H1 (cell line): ENCODE results near the gene TBC1D16. TPM values are rescaled to one million over a fixed set of nuclear protein-coding genes. Genes with fewer than 3 reads are reported as not detected.
A peak's percentile ranks its signal among the peaks of the same experiment; 100 is the strongest.

Experiments
- CTCF ChIA-PET: fragments of 300-600 bp; sonication (Branson Sonifier 250); formaldehyde crosslinking; loops from one replicate; lab custom pipeline; 2021; ENCODE audit not compliant: partially characterized antibody; lab: Charles Lee
- POLR2A ChIA-PET: fragments of 300-600 bp; sonication (Branson Sonifier 250); formaldehyde crosslinking; loops from one replicate; lab custom pipeline; 2021; ENCODE audit warnings: inconsistent platforms; ENCODE audit not compliant: partially characterized antibody; lab: Charles Lee
- DNase-seq, 2 experiments: peaks; one replicate each; pipeline versions ENCODE4 v3.0.0 to v3.0.0-alpha.2; 2010 to 2022; ENCODE audit warnings: low spot score in 2 of 2, low read depth in 1 of 2, mixed read lengths in 1 of 2
- FAIRE-seq: peaks from 2 replicates; lab custom pipeline; 2011; peaks lifted over from hg19 to GRCh38; lab: Jason Lieb, UNC
- H2AFZ ChIP-seq: 2 replicates; pipeline ENCODE4 v1.8.1; 2012; ENCODE audit warnings: low read length, inconsistent platforms
- H2AK5ac ChIP-seq: 2 replicates; pipeline ENCODE4 v1.6.1; 2013; ENCODE audit warnings: low read depth, low read length
- H2BK120ac ChIP-seq: replicated peaks from 2 replicates; pipeline ENCODE3; 2013; ENCODE audit warnings: low read depth, low read length, inconsistent platforms
- H2BK12ac ChIP-seq: 2 replicates; pipeline ENCODE4 v1.6.1; 2013; ENCODE audit warnings: low read depth, low read length
- H2BK15ac ChIP-seq: 2 replicates; pipeline ENCODE4 v1.6.1; 2013; ENCODE audit warnings: low read length
- H2BK20ac ChIP-seq: 2 replicates; pipeline ENCODE4 v1.6.1; 2013; ENCODE audit warnings: low read length
- H2BK5ac ChIP-seq: 2 replicates; pipeline ENCODE4 v1.6.1; 2013; ENCODE audit warnings: low read depth, low read length
- H3K14ac ChIP-seq: 2 replicates; pipeline ENCODE4 v1.6.1; 2013; ENCODE audit warnings: inconsistent platforms; ENCODE audit not compliant: insufficient read length
- H3K18ac ChIP-seq: 2 replicates; pipeline ENCODE4 v1.6.1; 2013; ENCODE audit warnings: low read length; ENCODE audit errors: extremely low read depth
- H3K23ac ChIP-seq: 2 replicates; pipeline ENCODE4 v1.6.1; 2013; ENCODE audit warnings: inconsistent platforms; ENCODE audit not compliant: insufficient read length
- H3K23me2 ChIP-seq: 2 replicates; pipeline ENCODE4 v1.6.1; 2013; ENCODE audit warnings: low read depth, low read length
- H3K27ac ChIP-seq: 2 replicates; pipeline ENCODE4 v1.6.1; 2011; ENCODE audit warnings: low read depth, low read length, inconsistent platforms
- H3K27me3 ChIP-seq, 4 experiments: replicated peaks in 1 of 4; 1 replicate in 1 of 4; 2 replicates in 3 of 4; pipeline versions ENCODE4 v1.6.1 to v1.8.1; 2011 to 2013; ENCODE audit warnings: low read length in 3 of 4, mild to moderate bottlenecking in 3 of 4, inconsistent platforms in 2 of 4, mixed read lengths in 2 of 4, moderate library complexity in 1 of 4; ENCODE audit not compliant: control insufficient read depth in 3 of 4, insufficient read depth in 3 of 4; ENCODE audit errors: extremely low read depth in 1 of 4
- H3K36me3 ChIP-seq, 4 experiments: 2 replicates each; pipeline versions ENCODE4 v1.6.1 to v1.8.1; 2011 to 2013; ENCODE audit warnings: mild to moderate bottlenecking in 4 of 4, low read length in 3 of 4, moderate library complexity in 2 of 4, control low read depth in 1 of 4, inconsistent platforms in 1 of 4; ENCODE audit not compliant: insufficient read depth in 4 of 4, control insufficient read depth in 2 of 4
- H3K4ac ChIP-seq: replicated peaks from 2 replicates; pipeline ENCODE3; 2013; ENCODE audit warnings: low read length, low read depth, mixed read lengths, inconsistent platforms; ENCODE audit not compliant: insufficient read length
- H3K4me1 ChIP-seq, 4 experiments: replicated peaks in 1 of 4; 1 replicate in 1 of 4; 2 replicates in 3 of 4; pipeline versions ENCODE4 v1.6.1 to v1.8.1; 2011 to 2013; ENCODE audit warnings: low read length in 3 of 4, inconsistent platforms in 2 of 4, mixed read lengths in 1 of 4; ENCODE audit not compliant: insufficient read depth in 4 of 4, control insufficient read depth in 3 of 4
- H3K4me2 ChIP-seq, 2 experiments: 2 replicates each; pipeline versions ENCODE4 v1.6.1 to v1.8.1; 2011 to 2013; ENCODE audit warnings: low read depth in 2 of 2, low read length in 2 of 2, control low read depth in 1 of 2, inconsistent platforms in 1 of 2, mild to moderate bottlenecking in 1 of 2; ENCODE audit not compliant: insufficient read depth in 1 of 2
- H3K4me3 ChIP-seq, 4 experiments: fragments of 200-600, 300-600 bp in 1 of 4; sonication (generic), shearing (Covaris generic), sonication (Bioruptor Twin) in 1 of 4; 2 replicates each; pipeline versions ENCODE4 v1.5.1 to v1.8.1; 2011 to 2016; ENCODE audit warnings: low read length in 4 of 4, low read depth in 3 of 4, control low read depth in 2 of 4, inconsistent platforms in 2 of 4, mild to moderate bottlenecking in 2 of 4, mixed read lengths in 1 of 4, moderate library complexity in 1 of 4; ENCODE audit not compliant: insufficient read depth in 2 of 4; ENCODE audit errors: extremely low read depth in 1 of 4
- H3K56ac ChIP-seq: replicated peaks from 2 replicates; pipeline ENCODE3; 2013; ENCODE audit warnings: low read depth, mild to moderate bottlenecking, mixed read lengths, low read length, inconsistent platforms; ENCODE audit not compliant: insufficient read length
- H3K79me1 ChIP-seq: 2 replicates; pipeline ENCODE4 v1.6.1; 2013; ENCODE audit warnings: low read depth, low read length, control low read depth
- H3K79me2 ChIP-seq, 2 experiments: 2 replicates each; pipeline versions ENCODE4 v1.6.1 to v1.8.1; 2012 to 2013; ENCODE audit warnings: low read length in 2 of 2, mild to moderate bottlenecking in 2 of 2, inconsistent platforms in 1 of 2; ENCODE audit not compliant: insufficient read depth in 2 of 2, control insufficient read depth in 1 of 2
- H3K9ac ChIP-seq, 4 experiments: replicated peaks in 1 of 4; 1 replicate in 1 of 4; 2 replicates in 3 of 4; pipeline versions ENCODE4 v1.6.1 to v1.8.1; 2011 to 2013; ENCODE audit warnings: low read depth in 3 of 4, low read length in 3 of 4, control low read depth in 2 of 4, mild to moderate bottlenecking in 2 of 4, moderate library complexity in 2 of 4, inconsistent platforms in 1 of 4; ENCODE audit errors: extremely low read depth in 1 of 4
- H3K9me3 ChIP-seq, 2 experiments: 2 replicates each; pipeline versions ENCODE4 v1.6.1 to v1.8.1; 2012 to 2013; ENCODE audit warnings: mild to moderate bottlenecking in 2 of 2, moderate library complexity in 2 of 2, control low read depth in 1 of 2, inconsistent platforms in 1 of 2, low read depth in 1 of 2, low read length in 1 of 2, mixed read lengths in 1 of 2; ENCODE audit not compliant: insufficient read depth in 2 of 2
- H4K20me1 ChIP-seq, 2 experiments: replicated peaks in 1 of 2; 2 replicates each; pipeline versions ENCODE3 to v1.8.1; 2011 to 2013; ENCODE audit warnings: inconsistent platforms in 2 of 2, low read length in 2 of 2, mild to moderate bottlenecking in 1 of 2; ENCODE audit not compliant: insufficient read depth in 2 of 2, control insufficient read depth in 1 of 2
- H4K5ac ChIP-seq: 2 replicates; pipeline ENCODE4 v1.6.1; 2013; ENCODE audit warnings: low read length, low read depth, mixed read lengths, inconsistent platforms; ENCODE audit not compliant: insufficient read length
- H4K8ac ChIP-seq: 2 replicates; pipeline ENCODE4 v1.8.0; 2013; ENCODE audit warnings: mild to moderate bottlenecking, moderate library complexity, low read length, inconsistent platforms; ENCODE audit not compliant: insufficient read depth; ENCODE audit errors: extremely low read depth
- H4K91ac ChIP-seq: replicated peaks from 2 replicates; pipeline ENCODE3; 2013; ENCODE audit warnings: low read length, mixed read lengths, inconsistent platforms; ENCODE audit not compliant: insufficient read length
- ASH2L ChIP-seq: fragments of 200-600, 300-600 bp; sonication (generic); IDR thresholded peaks from one replicate; pipeline ENCODE4 v1.7.1; 2017; ENCODE audit warnings: low read length
- CBX8 ChIP-seq: fragments of 300-800, 300-1000 bp; sonication (generic); IDR thresholded peaks from 2 replicates; pipeline ENCODE4 v1.7.1; 2016; ENCODE audit warnings: low read depth, low read length, borderline replicate concordance
- CHD1 ChIP-seq: IDR thresholded peaks from 2 replicates; pipeline ENCODE4 v1.6.1; 2012; ENCODE audit warnings: low read depth, low read length, improper control_type of control experiment
- JUN ChIP-seq: IDR thresholded peaks from 2 replicates; pipeline ENCODE4 v1.6.1; 2011; ENCODE audit warnings: low read depth, mild to moderate bottlenecking, improper control_type of control experiment, low read length
- KDM4A ChIP-seq: IDR thresholded peaks from one replicate; pipeline ENCODE4 v1.7.1; 2012; ENCODE audit warnings: low read depth, mild to moderate bottlenecking, moderate library complexity, low read length, inconsistent platforms; ENCODE audit not compliant: severe bottlenecking
- SUZ12 ChIP-seq: fragments of 200-600 bp; sonication (generic); IDR thresholded peaks from 2 replicates; pipeline ENCODE4 v1.6.1; 2012; ENCODE audit warnings: mild to moderate bottlenecking, inconsistent platforms, low read length, moderate library complexity, mixed read lengths
- TCF12 ChIP-seq: IDR thresholded peaks from 2 replicates; pipeline ENCODE4 v1.6.1; 2011; ENCODE audit warnings: low read depth, mild to moderate bottlenecking, low read length
- WGBS, 2 experiments: shearing (Covaris generic) in 1 of 2; methylation state at CpG; one replicate each; pipeline versions ENCODE4 v1.1.6 to v1.1.7; 2013 to 2015; ENCODE audit warnings: low lambda C conversion rate in 2 of 2, mixed read lengths in 2 of 2, inconsistent platforms in 1 of 2, low coverage in 1 of 2, missing lambda C conversion rate in 1 of 2; ENCODE audit not compliant: insufficient replicate concordance in 2 of 2, insufficient coverage in 1 of 2, insufficient read length in 1 of 2; ENCODE audit errors: extremely low coverage in 1 of 2, missing lambda C conversion rate in 1 of 2; 5-methylcytosine and 5-hydroxymethylcytosine counted together
- polyA plus RNA-seq, 7 experiments: library from polyadenylated mRNA; depleted of rRNA in 3 of 7; stranded (reverse) in 5 of 7; unstranded in 2 of 7; fragments of >200 nt in 5 of 7; fragments of 200-250 nt in 2 of 7; gene quantifications; 1 replicate in 5 of 7; 2 replicates in 1 of 7; 4 replicates in 1 of 7; pipeline versions ENCODE4 v1.2.1 to v1.2.3, GENCODE V29; 2011 to 2013; ENCODE audit warnings: missing spikeins in 2 of 7, mixed read lengths in 2 of 7
- total RNA-seq: library from RNA; stranded (reverse); fragmentation: NEBNext Ultra II Directional; extraction: Animal tissue kit (Norgen Biotek cat#: 25700); gene quantifications from 2 replicates; pipeline ENCODE4 v1.2.1, GENCODE V29; 2021
- TF ChIP-seq, protein P1 (sequence below): IDR thresholded peaks from 2 replicates; pipeline ENCODE4 v1.6.1; 2011; ENCODE audit warnings: low read depth, mild to moderate bottlenecking, low read length; ENCODE audit not compliant: insufficient read depth

The TBC1D16 gene
- total and polyA plus RNA-seq, 2 of the 8 experiments (the other 6 are each of a cell fraction or from before 2014, with no cell fraction given), result 21.1 to 109 TPM

DNA sequence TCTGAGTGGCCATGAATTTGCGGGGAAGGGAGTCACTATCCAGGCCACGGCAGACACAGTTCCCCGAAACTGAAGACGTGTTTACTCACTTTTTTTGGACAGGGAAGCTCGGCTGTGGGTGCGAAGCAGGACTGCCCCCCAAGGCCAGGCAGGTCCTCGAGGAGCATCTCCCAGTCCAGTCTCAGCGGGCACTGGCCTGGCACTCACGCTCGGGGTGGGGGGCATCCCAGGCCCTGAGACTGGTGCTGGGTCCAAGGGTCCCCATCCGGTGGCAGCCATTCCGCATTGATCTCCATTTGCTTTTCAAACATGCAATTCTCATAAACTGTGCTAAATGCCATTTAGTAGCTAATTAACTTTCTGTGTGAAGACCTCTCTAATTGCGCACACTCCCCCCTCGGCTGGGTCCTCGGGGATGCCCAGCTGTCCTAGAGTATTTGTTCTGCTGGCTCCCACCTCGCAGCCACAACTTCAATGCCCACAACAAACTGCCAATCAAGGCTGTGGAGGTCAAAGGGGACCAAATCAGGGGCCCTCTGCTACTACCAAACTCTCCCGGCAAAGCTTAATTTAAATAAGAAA is 50.2 kb downstream of the TBC1D16 start:
- Histone ChIP-seq H2AFZ (no peak overlapping the region), H3K4me3 (no peak overlapping the region), H2BK12ac (no peak overlapping the region), H3K4ac (no peak overlapping the region)
- TF ChIP-seq, protein P1, sequence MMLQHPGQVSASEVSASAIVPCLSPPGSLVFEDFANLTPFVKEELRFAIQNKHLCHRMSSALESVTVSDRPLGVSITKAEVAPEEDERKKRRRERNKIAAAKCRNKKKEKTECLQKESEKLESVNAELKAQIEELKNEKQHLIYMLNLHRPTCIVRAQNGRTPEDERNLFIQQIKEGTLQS, result no peak
- no peak for TF ChIP-seq KDM4A
- TF ChIP-seq SUZ12, result no peak
- TF ChIP-seq ASH2L, result no peak
- TF ChIP-seq CHD1, result no peak
- no peak for TF ChIP-seq JUN
- no peak for TF ChIP-seq TCF12
- TF ChIP-seq CBX8, result no peak
- TF ChIP-seq, all 59 proteins: peak for 0
- 96% methylated on average over 17 of the region's 17 CpGs; no CpG with 5 or more reads in 1 of the 2 experiments for WGBS, 2 experiments
- DNase-seq (no peak), FAIRE-seq (no peak)
- H4K91ac ChIP-seq, result no peak overlapping the region
- H3K27ac ChIP-seq, result no peak overlapping the region
- peaks cover 0 to 23% of the 10 kb centered on the region in 2 experiments; a peak in 1 of 4 replicates for H3K79me2 ChIP-seq
- H3K4me2 ChIP-seq, result no peak overlapping the region
- no peaks in the 10 kb centered on the region for H3K23me2 ChIP-seq
- H2BK15ac ChIP-seq, result no peak overlapping the region
- no peak overlapping the region for H3K18ac ChIP-seq
- H3K27me3 ChIP-seq, result no peaks in the 10 kb centered on the region; a peak in 1 of 7 replicates
- 0 out of 2 replicates have a peak overlapping the region, but pooled peaks have one; percentile 16 for H2BK5ac ChIP-seq
- H4K8ac ChIP-seq, result no peak overlapping the region
- 0 out of 2 replicates have a peak overlapping the region, but pooled peaks have one; percentile 34 for H2AK5ac ChIP-seq
- no peak overlapping the region for H3K23ac ChIP-seq
- POLR2A ChIA-PET, result interaction anchor here (1.0 to 1.4 kb wide), 4 partner anchors 53 to 177 kb away, joined by 3 to 4 read pairs (median 3); no protein-coding TSS in a partner anchor
- H3K14ac ChIP-seq, result no peak overlapping the region
- H3K36me3 ChIP-seq, result peaks cover 0 to 2% (median 0%) of the 10 kb centered on the region in 4 experiments; a peak in 1 of 8 replicates
- no peaks in the 10 kb centered on the region for H3K9me3 ChIP-seq
- no peak overlapping the region for H4K5ac ChIP-seq
- no peak overlapping the region for H2BK120ac ChIP-seq
- H3K56ac ChIP-seq, result no peak overlapping the region
- no peak overlapping the region for H3K9ac ChIP-seq
- CTCF ChIA-PET, result interaction anchor here (0.7 to 5.2 kb wide), 13 partner anchors 10 to 166 kb away, joined by 3 to 29 read pairs (median 4); no protein-coding TSS in a partner anchor
- H3K4me1 ChIP-seq, result peaks cover 0 to 14% (median 7%) of the 10 kb centered on the region in 4 experiments; a peak in 5 of 7 replicates
- peaks cover 24% of the 10 kb centered on the region for H3K79me1 ChIP-seq
- peaks cover 11 to 15% of the 10 kb centered on the region in 2 experiments for H4K20me1 ChIP-seq
- H2BK20ac ChIP-seq, result no peak overlapping the region
